ENCODE results near the gene COL4A2.

- no peak for TF ChIP-seq EZH2phosphoT487 (IDR thresholded peaks at IDR 0.05; ENCODE audit: insufficient read depth, low read depth)
- no peak for TF ChIP-seq EZH2 (IDR thresholded peaks at IDR 0.05; ENCODE audit: insufficient read depth, poor library complexity, severe bottlenecking)
Observed at GRCh38 chr13:110379905-110380341, 72.8 kb downstream of the COL4A2 start.
